WERI-Rb-1 (cell line): ENCODE data around the gene TNNI2.

Experiments
- DNase-seq: peaks from one replicate; pipeline ENCODE4 v3.0.0-alpha.2; 2020
- H3K27ac ChIP-seq: fragments of 250-450 bp; sonication (Bioruptor Pico); 2 replicates; pipeline ENCODE4 v1.5.1; 2020; ENCODE audit warnings: mild to moderate bottlenecking, moderate library complexity
- H3K27me3 ChIP-seq: fragments of 250-450 bp; sonication (Bioruptor Pico); 2 replicates; pipeline ENCODE4 v1.5.1; 2021; ENCODE audit warnings: mild to moderate bottlenecking, low read depth, moderate library complexity; ENCODE audit not compliant: insufficient read depth, severe bottlenecking
- H3K36me3 ChIP-seq: fragments of 250-450 bp; sonication (Bioruptor Pico); 2 replicates; pipeline ENCODE4 v1.5.1; 2020; ENCODE audit warnings: mild to moderate bottlenecking, moderate library complexity
- H3K4me3 ChIP-seq: 2 replicates; pipeline ENCODE4 v1.5.1; 2011; ENCODE audit warnings: low read depth, mild to moderate bottlenecking, control low read depth, low read length
- H3K9me3 ChIP-seq: fragments of 250-450 bp; sonication (Bioruptor Pico); 2 replicates; pipeline ENCODE4 v1.5.1; 2021; ENCODE audit warnings: mild to moderate bottlenecking, moderate library complexity; ENCODE audit not compliant: severe bottlenecking
- TF ChIP-seq, protein P1 (sequence below): IDR thresholded peaks from 2 replicates; pipeline ENCODE4 v1.5.1; 2011; ENCODE audit warnings: low read depth, mild to moderate bottlenecking, control low read depth, inconsistent platforms, low read length

TNNI2 gene

DNA sequence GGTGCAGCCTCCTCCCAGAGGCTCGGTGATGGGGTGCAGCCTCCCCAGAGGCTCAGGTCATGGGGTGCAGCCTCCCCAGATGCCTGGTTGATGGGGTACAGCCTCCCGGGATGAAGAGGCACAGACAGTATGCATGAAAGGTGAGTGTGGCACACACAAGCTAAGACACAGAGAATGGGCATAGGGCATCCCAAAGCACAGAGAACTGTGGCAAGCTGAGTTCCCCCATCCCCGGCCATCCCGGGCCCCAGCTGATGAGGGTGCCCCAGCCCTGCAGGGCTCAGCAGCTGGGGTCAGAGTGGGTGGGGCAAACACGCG lies 8.8 kb upstream of the TNNI2 start:
- peaks cover 100% of the 10 kb centered on the region for H3K27me3 ChIP-seq
- TF ChIP-seq, protein P1, sequence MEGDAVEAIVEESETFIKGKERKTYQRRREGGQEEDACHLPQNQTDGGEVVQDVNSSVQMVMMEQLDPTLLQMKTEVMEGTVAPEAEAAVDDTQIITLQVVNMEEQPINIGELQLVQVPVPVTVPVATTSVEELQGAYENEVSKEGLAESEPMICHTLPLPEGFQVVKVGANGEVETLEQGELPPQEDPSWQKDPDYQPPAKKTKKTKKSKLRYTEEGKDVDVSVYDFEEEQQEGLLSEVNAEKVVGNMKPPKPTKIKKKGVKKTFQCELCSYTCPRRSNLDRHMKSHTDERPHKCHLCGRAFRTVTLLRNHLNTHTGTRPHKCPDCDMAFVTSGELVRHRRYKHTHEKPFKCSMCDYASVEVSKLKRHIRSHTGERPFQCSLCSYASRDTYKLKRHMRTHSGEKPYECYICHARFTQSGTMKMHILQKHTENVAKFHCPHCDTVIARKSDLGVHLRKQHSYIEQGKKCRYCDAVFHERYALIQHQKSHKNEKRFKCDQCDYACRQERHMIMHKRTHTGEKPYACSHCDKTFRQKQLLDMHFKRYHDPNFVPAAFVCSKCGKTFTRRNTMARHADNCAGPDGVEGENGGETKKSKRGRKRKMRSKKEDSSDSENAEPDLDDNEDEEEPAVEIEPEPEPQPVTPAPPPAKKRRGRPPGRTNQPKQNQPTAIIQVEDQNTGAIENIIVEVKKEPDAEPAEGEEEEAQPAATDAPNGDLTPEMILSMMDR, result no peak
- H3K36me3 ChIP-seq, result no peaks in the 10 kb centered on the region
- no peaks in the 10 kb centered on the region for H3K9me3 ChIP-seq
- peak; percentile 3 for DNase-seq
- no peak overlapping the region for H3K27ac ChIP-seq
- no peak overlapping the region for H3K4me3 ChIP-seq

DNA sequence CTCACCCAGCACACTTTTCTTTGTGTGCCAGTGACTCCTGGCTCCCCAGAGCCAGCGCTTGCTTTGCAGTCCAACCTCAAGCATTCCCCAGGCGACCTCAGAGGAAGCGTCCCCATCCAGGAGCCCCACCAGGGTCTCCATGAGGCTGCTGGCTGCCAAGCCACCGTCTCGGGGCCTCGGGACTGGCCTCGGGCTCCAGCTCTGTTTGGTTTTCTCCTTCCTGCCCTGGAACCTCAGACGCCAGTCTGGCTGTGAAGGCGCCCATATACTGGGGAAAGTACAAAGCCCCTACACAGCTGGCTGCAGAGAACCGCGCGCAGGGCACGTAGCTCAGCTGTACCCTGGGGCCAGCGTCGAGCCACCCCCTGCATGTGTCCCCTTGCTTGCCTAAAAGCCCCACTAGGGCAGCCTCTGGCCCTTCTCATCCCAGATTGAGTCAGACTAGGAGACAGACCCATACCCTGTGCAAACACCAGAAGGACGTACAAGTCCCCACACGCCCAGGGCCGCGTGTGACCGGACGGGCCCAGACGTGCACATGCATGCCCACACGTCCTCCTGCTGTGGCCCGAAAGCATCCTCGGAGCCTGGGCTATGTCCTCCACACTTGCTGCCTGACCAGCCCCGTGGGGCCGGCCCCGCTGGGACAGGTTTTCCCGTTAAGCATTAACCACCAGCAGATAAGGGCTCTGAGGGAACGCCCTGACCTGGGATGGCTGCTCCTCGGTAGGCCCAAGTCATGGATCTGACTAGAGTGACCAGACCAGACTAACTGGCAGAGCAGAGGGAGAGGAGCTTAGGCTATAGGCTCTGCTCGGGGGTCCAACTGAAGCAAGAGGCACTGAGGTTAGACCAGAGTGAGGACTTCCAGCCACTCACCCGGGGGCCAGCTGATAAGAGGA lies 8.2 kb upstream of the TNNI2 start:
- TF ChIP-seq, protein P1, result no peak
- no peak overlapping the region for H3K4me3 ChIP-seq
- H3K27ac ChIP-seq, result no peak overlapping the region
- no peaks in the 10 kb centered on the region for H3K36me3 ChIP-seq
- peak; percentile 57 for DNase-seq
- no peaks in the 10 kb centered on the region for H3K9me3 ChIP-seq
- peaks cover 100% of the 10 kb centered on the region for H3K27me3 ChIP-seq

DNA sequence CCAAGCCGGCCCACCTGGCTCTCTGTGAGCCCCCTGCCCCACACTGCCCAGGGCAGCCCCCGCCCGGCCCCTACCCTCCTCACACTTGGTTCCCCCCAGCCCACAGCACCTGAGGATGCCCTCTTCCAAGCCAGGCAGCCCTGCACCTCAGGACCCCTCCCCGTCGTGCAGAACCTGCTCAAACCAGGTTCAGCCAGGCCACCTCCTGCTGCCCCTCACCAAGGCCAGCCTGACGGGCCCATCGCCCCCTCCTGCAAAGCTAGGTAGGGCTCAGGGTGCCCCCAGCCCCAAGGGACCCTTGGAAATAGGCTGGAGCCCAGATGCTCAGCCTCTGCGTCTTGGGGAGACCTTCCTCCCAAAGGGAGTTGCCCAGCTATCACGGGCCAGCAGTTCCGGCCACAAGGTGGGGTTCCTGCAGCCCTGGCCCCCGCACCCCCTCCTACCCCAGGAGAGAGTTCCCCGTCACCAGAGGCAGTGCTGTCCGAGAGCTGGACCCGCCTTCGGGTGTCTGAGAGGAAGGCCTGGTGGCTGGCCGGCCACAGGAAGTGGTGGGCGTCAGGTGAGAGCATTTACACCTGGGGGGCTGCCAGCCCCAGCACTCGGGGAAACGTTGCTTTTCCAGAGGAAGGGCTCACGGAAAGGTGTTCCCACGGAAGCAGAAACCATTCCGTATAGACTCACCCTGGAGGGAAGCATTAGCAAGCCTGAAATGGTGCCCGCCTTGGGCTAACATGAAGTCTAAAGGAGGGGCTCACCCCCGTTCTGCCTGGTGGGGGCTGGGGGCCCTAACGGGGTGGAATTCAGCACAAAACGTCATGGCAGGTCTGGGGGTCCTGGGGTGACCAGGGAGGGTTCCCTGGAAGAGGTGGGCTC lies 7.2 kb upstream of the TNNI2 start:
- Histone ChIP-seq H3K27ac (no peak overlapping the region), H3K9me3 (no peaks in the 10 kb centered on the region), H3K36me3 (no peaks in the 10 kb centered on the region), H3K4me3 (no peak overlapping the region), H3K27me3 (peaks cover 100% of the 10 kb centered on the region)
- DNase-seq, result no peak
- TF ChIP-seq, protein P1, result no peak

GRCh38 chr11:1832211-1832919 lies 6.4 kb upstream of the TNNI2 start:
- H3K9me3 ChIP-seq, result no peaks in the 10 kb centered on the region
- no peak overlapping the region for H3K4me3 ChIP-seq
- DNase-seq, result peak; percentile 52
- H3K27ac ChIP-seq, result no peak overlapping the region
- no peaks in the 10 kb centered on the region for H3K36me3 ChIP-seq
- H3K27me3 ChIP-seq, result peaks cover 100% of the 10 kb centered on the region
- TF ChIP-seq, protein P1, result peak; percentile 91

- TF ChIP-seq, protein P1, result no peak
- no peak for DNase-seq
- Histone ChIP-seq H3K9me3 (no peaks in the 10 kb centered on the region), H3K27ac (no peak overlapping the region), H3K36me3 (no peaks in the 10 kb centered on the region), H3K4me3 (no peak overlapping the region), H3K27me3 (peaks cover 100% of the 10 kb centered on the region)
Observed at GRCh38 chr11:1832920-1833295, 5.9 kb upstream of the TNNI2 start.
